Measurements from ENCODE around the gene SERP2. TPM values are rescaled to one million over a fixed set of nuclear protein-coding genes. Genes with fewer than 3 reads are reported as not detected.

The SERP2 gene
- total RNA-seq, 1 donor from 2014 or later = not detected

DNA sequence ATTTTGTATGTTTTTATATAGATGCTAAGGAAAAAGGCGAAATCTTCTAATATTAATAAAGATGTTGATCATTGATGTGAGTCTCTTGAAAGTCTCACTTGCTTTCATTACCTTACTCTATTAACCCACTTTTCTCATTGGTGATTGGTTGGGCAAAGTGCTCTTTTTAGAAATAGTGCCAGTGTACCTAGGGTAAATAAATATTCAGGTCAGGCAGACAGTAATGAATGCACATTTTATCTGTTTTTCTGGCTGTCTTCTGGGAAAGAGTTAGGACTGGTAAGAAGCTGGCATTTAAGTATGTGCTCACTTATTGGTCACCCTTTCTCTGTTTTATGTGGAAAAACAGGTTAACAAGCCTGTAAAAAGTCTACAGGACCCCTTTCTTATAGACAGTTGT, 11.2 kb downstream of the SERP2 start:
- Mint-ChIP-seq H3K27ac (no peak overlapping the region), H3K36me3 (ENCODE audit: low read depth) (no peaks in the 10 kb centered on the region), H3K4me3 (no peak overlapping the region), H3K4me1 (ENCODE audit: low read depth) (no peaks in the 10 kb centered on the region), H3K9me3 (no peaks in the 10 kb centered on the region), H3K27me3 (ENCODE audit: insufficient read depth) (peaks cover 7% of the 10 kb centered on the region)
- DNase-seq (ENCODE audit: low spot score) = no peak
- intact Hi-C loops (cut with micrococcal nuclease) = no loop called here

DNA sequence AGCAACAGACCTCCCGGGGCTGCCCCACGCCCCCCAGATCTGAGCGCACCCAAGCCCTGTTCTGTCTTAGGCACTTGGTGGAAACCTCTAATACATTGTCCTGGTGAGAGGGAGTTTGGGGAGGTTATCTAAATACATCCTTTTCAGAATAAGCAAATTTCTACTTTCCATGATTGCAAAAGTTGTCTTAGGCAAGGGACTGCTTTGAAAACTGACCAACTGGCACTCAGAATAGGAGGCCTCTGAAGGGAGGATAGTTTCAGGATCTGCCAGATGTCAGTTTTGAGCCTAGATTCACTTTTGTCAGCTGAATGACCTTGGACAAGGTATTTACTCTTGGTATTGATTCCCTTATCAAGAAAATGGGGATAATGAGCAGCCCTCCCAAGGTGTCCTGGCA, 11.8 kb downstream of the SERP2 start:
- no peak for DNase-seq (ENCODE audit: low spot score)
- H3K27ac Mint-ChIP-seq = no peak overlapping the region
- no peak overlapping the region for H3K4me3 Mint-ChIP-seq
- H3K9me3 Mint-ChIP-seq = no peaks in the 10 kb centered on the region
- no peaks in the 10 kb centered on the region for H3K36me3 Mint-ChIP-seq (ENCODE audit: low read depth)
- intact Hi-C loops (cut with micrococcal nuclease) = no loop called here
- no peaks in the 10 kb centered on the region for H3K4me1 Mint-ChIP-seq (ENCODE audit: low read depth)
- peaks cover 7% of the 10 kb centered on the region for H3K27me3 Mint-ChIP-seq (ENCODE audit: insufficient read depth)

DNA sequence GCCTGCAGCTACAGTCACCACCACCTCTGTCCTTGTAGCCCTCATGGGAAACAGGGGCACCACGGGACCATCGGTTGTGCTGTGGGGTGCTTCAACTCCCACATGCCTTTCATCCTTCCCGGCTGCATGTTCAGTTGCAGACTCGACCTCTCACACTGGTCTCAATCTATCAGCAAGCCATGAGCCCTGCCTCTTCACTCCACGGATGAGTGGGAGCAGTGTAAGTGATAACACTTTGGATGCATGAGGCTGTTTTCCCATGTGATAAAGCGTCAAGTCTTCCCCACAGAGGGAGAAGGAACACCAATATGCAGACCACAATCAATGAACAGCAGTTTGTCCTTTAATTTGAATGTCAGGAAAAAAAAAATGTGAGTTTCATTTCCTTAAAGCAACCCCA, 12.2 kb downstream of the SERP2 start:
- DNase-seq (ENCODE audit: low spot score) = no peak
- Mint-ChIP-seq H3K27ac (no peak overlapping the region), H3K36me3 (ENCODE audit: low read depth) (no peaks in the 10 kb centered on the region), H3K9me3 (no peaks in the 10 kb centered on the region), H3K27me3 (ENCODE audit: insufficient read depth) (peaks cover 10% of the 10 kb centered on the region), H3K4me3 (no peak overlapping the region), H3K4me1 (ENCODE audit: low read depth) (no peaks in the 10 kb centered on the region)
- intact Hi-C loops (cut with micrococcal nuclease) = no loop called here

DNA sequence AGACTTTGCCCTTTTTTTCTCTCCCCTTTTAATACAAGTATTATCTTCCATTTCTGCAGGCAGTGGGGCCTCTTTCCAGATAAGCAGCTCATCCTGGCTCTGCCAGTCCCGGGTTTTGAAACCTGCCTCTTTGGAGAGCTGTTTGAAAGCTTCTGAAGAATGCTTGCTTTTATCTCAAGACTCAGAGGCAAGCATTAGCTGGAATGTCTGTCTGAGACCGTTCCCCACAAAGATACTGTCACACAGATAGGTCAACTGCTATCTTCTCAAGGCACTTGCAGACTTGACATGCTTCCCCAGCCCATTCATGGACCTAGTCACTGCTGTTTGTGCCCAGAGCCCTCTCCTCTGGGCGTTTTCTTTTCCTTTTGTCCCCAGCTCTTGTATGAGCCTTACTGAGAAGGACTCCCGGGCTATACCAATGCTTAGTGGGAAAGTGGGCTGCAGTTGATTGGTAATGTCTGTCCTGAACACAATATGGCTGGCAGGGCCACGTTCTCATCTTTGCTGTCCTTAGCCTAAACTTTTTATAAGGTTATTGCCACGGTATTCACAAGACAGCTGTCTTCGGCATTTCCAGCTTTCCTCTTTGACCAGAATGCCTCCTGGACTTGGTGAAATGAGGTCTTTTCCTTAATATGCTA, 13.4 kb downstream of the SERP2 start:
- intact Hi-C loops (cut with micrococcal nuclease) = no loop called here
- H3K27ac Mint-ChIP-seq = no peak overlapping the region
- no peaks in the 10 kb centered on the region for H3K4me1 Mint-ChIP-seq (ENCODE audit: low read depth)
- H3K4me3 Mint-ChIP-seq = no peak overlapping the region
- H3K27me3 Mint-ChIP-seq (ENCODE audit: insufficient read depth) = peaks cover 10% of the 10 kb centered on the region
- no peaks in the 10 kb centered on the region for H3K36me3 Mint-ChIP-seq (ENCODE audit: low read depth)
- DNase-seq (ENCODE audit: low spot score) = no peak
- no peaks in the 10 kb centered on the region for H3K9me3 Mint-ChIP-seq

DNA sequence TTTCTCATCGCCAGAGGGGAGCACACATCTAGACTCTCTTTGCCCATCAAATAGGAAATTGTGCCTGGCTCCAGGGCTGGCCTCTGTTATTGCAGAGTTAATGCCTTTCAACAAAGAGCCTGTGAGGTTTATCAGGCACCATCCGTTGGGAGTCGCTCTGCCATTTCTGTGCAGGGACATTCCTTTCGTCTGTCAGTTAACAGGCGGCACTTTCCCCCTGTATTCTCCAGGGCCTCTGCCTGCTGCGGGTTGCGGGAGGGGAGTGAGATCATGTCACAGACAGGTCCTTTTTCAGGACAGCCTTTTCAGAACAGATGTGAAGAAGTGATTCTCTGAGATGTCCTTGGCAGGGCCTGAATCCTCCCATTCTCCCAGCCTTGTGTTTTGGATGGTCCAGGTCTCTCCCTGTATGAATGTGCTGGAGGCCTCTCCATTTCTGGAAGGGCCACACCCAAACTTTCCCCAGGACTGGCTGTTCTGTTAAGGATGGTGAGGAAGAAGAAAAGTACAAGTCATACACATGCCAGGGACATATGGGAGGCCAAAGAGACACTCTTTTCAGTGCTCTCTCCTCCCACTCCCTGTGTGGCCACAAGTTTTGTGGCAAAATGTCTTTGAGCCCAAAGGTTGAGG, 14.9 kb downstream of the SERP2 start:
- intact Hi-C loops (cut with micrococcal nuclease) = no loop called here
- DNase-seq (ENCODE audit: low spot score) = no peak
- no peaks in the 10 kb centered on the region for H3K9me3 Mint-ChIP-seq
- no peaks in the 10 kb centered on the region for H3K4me1 Mint-ChIP-seq (ENCODE audit: low read depth)
- no peak overlapping the region for H3K27ac Mint-ChIP-seq
- peaks cover 7% of the 10 kb centered on the region for H3K27me3 Mint-ChIP-seq (ENCODE audit: insufficient read depth)
- no peak overlapping the region for H3K4me3 Mint-ChIP-seq
- H3K36me3 Mint-ChIP-seq (ENCODE audit: low read depth) = no peaks in the 10 kb centered on the region

DNA sequence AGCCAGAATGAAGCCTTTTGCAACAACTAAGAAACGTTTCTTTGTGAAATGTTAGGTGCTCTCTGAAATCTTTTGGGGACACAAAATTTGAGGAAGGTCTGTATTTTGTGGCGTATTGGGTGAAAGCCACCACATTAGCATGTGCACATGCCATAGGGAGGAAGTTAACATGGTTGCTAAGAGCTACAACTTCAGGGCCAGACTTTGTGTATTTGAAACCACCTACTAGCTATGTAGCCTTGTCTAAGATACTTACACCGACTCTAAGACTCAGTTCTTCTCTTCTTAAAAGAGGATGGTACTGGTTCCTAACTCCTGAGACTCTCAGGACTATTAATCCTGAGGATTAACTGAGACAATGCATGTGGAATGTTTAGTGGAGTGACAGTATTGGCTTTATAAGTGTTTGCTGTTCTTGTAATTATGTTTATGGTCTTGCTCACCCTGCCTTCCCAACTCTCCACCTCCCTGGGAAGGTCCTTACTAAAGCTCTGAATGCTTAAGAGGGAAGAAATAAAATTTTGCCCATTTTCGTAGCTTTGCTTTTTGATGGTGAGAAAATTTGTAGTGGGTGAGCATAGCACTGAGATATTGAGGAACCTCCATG, 15.5 kb downstream of the SERP2 start:
- Mint-ChIP-seq H3K27me3 (ENCODE audit: insufficient read depth) (peaks cover 7% of the 10 kb centered on the region), H3K4me3 (no peak overlapping the region), H3K4me1 (ENCODE audit: low read depth) (no peaks in the 10 kb centered on the region), H3K27ac (no peak overlapping the region), H3K9me3 (no peaks in the 10 kb centered on the region), H3K36me3 (ENCODE audit: low read depth) (no peaks in the 10 kb centered on the region)
- DNase-seq (ENCODE audit: low spot score) = no peak
- intact Hi-C loops (cut with micrococcal nuclease) = no loop called here

DNA sequence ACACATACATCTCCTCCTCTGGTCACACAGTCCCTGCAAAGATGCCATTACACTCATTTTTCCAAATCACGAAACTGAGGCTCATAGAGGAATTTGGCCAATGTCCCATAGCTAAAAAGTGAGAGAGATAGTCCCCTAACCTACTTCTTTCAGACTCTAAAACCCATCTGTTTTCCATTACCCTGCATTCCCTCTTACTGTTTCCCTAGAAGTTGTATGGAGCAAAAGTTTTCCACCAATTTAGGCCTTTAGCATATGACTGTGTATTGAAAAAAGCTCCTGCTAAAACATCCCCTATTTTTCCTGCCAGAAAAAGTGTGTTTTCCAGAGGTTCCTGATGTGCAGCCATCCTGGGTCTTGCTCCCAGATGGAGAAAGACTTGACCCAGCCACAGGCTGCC, 16.3 kb downstream of the SERP2 start:
- no peaks in the 10 kb centered on the region for H3K4me1 Mint-ChIP-seq (ENCODE audit: low read depth)
- H3K9me3 Mint-ChIP-seq = no peaks in the 10 kb centered on the region
- H3K27ac Mint-ChIP-seq = no peak overlapping the region
- intact Hi-C loops (cut with micrococcal nuclease) = no loop called here
- no peaks in the 10 kb centered on the region for H3K36me3 Mint-ChIP-seq (ENCODE audit: low read depth)
- H3K4me3 Mint-ChIP-seq = no peak overlapping the region
- no peak for DNase-seq (ENCODE audit: low spot score)
- H3K27me3 Mint-ChIP-seq (ENCODE audit: insufficient read depth) = peaks cover 7% of the 10 kb centered on the region

DNA sequence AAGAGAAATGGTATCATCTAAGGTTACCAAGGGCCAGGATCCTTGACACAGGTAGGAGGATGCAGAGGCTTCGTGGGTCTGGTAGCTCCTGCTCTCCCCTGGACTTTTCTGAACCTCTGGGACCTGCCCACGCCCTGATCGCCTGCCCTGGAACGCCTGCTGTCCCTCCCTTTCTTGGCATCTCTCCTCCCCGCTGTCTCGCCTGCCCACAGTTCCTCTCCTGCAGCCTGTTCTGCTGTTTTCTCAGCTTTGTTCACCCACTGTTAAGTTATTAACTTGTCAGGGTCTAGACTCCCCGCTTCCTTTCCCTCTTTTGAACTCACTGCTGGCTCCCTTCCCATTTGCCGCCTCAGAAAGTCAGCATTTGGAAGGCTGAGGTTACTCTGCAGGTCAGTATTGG, 19.8 kb downstream of the SERP2 start:
- DNase-seq (ENCODE audit: low spot score) = no peak
- Mint-ChIP-seq H3K27ac (no peak overlapping the region), H3K4me1 (ENCODE audit: low read depth) (no peaks in the 10 kb centered on the region), H3K9me3 (no peaks in the 10 kb centered on the region), H3K36me3 (ENCODE audit: low read depth) (no peaks in the 10 kb centered on the region), H3K4me3 (no peak overlapping the region), H3K27me3 (ENCODE audit: insufficient read depth) (peaks cover 8% of the 10 kb centered on the region)
- intact Hi-C loops (cut with micrococcal nuclease) = no loop called here

DNA sequence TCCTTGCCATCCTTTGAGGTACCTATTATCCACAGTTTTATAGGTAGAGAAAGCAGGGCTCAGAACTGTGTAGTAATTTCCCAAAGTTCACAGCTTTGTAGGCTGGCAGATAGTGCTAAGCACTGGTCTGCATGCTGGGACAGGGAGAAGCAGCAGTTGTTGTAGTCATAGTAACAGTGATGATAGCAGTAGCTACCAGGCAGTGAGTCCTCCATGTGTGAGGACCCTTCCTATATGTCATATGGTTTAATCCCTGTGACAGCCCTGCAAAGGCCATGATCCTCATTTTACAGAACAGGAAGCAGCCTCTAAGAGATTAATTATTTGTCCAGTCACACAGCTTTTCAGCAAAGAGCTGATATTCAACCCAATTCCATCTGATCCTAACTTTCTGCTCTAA, 21.0 kb downstream of the SERP2 start:
- Mint-ChIP-seq H3K9me3 (no peaks in the 10 kb centered on the region), H3K4me1 (ENCODE audit: low read depth) (no peaks in the 10 kb centered on the region), H3K27ac (no peak overlapping the region), H3K4me3 (no peak overlapping the region), H3K36me3 (ENCODE audit: low read depth) (no peaks in the 10 kb centered on the region), H3K27me3 (ENCODE audit: insufficient read depth) (peaks cover 5% of the 10 kb centered on the region)
- DNase-seq (ENCODE audit: low spot score) = no peak
- intact Hi-C loops (cut with micrococcal nuclease) = no loop called here

DNA sequence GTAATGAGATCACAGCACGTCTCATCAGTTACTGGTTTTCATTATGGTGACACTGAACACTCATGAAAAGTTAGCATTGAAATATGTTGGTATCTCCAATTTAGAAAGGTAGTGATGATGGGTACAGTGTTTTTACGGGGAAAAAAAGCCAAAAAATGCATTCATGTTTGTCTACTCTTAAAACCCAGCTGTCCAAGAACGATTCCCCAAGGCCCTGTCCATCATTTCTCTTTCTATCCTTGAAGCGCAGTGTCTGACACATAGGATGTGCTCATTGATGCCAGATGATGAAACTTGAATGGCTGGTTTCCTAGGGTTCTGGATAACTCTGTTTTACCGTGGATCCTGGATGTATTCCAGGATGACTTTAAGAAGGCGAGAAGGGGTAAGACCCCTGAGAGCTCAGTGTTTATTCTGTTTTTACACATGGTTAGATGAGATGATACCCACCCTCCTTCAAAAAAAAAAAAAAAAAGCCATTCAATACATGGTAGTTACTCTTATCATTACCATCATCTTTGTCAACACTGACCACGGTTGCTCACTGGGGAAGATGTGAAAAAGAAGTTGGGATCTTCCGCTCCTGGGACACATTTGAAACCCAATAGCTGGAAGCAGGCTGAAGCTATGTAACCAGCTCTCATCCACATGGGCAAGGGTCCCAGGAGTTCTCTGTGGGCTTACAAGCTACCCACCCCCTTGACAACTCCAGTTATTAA, 22.5 kb downstream of the SERP2 start:
- H3K36me3 Mint-ChIP-seq (ENCODE audit: low read depth) = no peaks in the 10 kb centered on the region

DNA sequence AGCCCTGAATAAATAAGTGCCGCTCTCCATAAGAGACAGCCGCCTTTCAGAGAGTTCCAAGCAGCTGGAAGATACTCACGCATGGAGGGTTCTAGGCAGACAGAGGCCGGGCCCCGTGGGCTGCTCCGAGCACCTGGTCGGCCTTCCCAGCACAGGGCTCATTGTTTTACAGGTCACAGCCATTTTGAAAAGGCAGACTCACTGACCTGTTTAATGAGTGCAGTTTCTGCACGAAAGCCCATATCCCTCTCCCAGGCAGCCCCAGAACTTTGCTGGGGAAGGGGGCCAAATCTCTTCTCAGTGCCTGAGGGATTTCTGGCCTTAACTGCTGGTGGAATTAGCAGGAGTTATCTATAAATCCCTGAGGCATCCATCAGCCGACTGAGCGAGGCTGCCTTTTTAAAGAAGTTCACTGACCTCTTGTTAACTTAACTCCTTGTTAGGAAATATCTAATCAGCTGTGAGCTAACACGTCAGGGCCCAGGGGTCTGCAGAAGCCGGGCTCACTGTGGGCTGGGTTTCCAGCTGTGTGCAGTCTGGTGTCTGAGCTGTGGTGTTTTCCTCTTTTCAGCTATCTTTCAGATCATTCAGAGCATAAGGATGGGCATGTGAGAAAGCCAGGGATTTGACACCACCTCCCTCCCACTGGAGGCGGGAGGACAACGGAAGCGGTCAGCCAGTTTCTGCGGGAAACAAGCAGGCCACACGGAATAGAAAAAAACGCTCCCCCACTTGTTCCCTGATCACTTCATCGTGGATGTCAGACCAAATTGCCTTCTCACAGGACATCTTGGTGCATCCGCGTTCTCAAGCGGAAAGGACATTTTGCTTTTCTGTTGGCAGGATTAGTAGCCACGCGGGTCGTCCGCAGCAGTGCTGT, 23.3 kb downstream of the SERP2 start:
- no peak overlapping the region for H3K27ac Mint-ChIP-seq
- H3K4me1 Mint-ChIP-seq (ENCODE audit: low read depth) = no peaks in the 10 kb centered on the region
- no peak overlapping the region for H3K4me3 Mint-ChIP-seq
- H3K27me3 Mint-ChIP-seq (ENCODE audit: insufficient read depth) = peaks cover 2% of the 10 kb centered on the region
- intact Hi-C loops (cut with micrococcal nuclease) = no loop called here
- H3K9me3 Mint-ChIP-seq = no peaks in the 10 kb centered on the region
- no peaks in the 10 kb centered on the region for H3K36me3 Mint-ChIP-seq (ENCODE audit: low read depth)
- no peak for DNase-seq (ENCODE audit: low spot score)

More for the DNA sequence above, 22.5 kb downstream of the SERP2 start:
- intact Hi-C loops (cut with micrococcal nuclease) = no loop called here
- Mint-ChIP-seq H3K27me3 (ENCODE audit: insufficient read depth) (peaks cover 2% of the 10 kb centered on the region), H3K4me1 (ENCODE audit: low read depth) (no peaks in the 10 kb centered on the region), H3K4me3 (no peak overlapping the region), H3K9me3 (no peaks in the 10 kb centered on the region), H3K27ac (no peak overlapping the region)
- no peak for DNase-seq (ENCODE audit: low spot score)

DNA sequence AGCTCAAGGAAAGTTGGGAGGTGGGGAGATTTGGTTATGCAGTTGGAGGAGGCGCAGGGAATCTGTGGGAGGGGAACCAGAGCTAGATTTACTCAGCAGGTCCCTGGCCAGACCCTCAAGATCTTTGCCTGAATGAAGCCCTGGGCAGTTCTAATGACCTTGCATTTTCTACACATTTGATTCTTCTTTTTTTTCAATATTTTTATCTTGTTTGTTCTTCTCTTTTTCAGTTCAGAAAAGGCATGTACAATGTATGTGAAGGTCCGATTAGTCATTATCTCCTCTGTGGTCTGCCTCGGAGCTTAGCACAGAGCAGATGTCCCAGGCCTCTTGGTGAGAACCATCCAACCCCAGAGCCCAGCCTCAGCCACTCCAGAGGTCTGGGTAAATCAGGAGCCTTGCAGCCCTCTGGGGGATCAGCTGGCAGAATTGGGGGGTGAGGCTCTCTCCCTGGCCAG, 24.2 kb downstream of the SERP2 start:
- Mint-ChIP-seq H3K27ac (no peak overlapping the region), H3K36me3 (ENCODE audit: low read depth) (no peaks in the 10 kb centered on the region), H3K4me1 (ENCODE audit: low read depth) (no peaks in the 10 kb centered on the region), H3K9me3 (no peaks in the 10 kb centered on the region), H3K27me3 (ENCODE audit: insufficient read depth) (peaks cover 2% of the 10 kb centered on the region), H3K4me3 (no peak overlapping the region)
- intact Hi-C loops (cut with micrococcal nuclease) = no loop called here
- DNase-seq (ENCODE audit: low spot score) = no peak

All from activated T-helper 1 cell treated with anti-CD3 and anti-CD28 coated beads, Interleukin-12 subunit alpha, Interleukin-12 subunit beta, Interleukin-2, Interleukin-4 antibody, amounts not matched to agents 30 ng/mL and 10 ng/mL and 1 ng/mL, durations not matched to agents 14 hours and 24 hours and 36 hours (primary cell).